HCT116 (cell line): Measurements from ENCODE around the gene BICRA. TPM values are rescaled to one million over a fixed set of nuclear protein-coding genes. Genes with fewer than 3 reads are reported as not detected.

Experiments
- ATAC-seq: fragments of 200-7000 bp; cut with Tn5 transposase; 2 replicates; pipeline ENCODE4 v1.9.1; 2020; ENCODE audit warnings: mild to moderate bottlenecking, moderate library complexity
- BruUV-seq: library from RNA; stranded (reverse); fragments of 400-500 nt; replicated peaks from 2 replicates; lab custom pipeline; 2021; lab: Mats Ljungman, UMichigan
- CTCF ChIA-PET: fragments of 300-600 bp; sonication (Branson Sonifier 250); formaldehyde crosslinking; loops from one replicate; lab custom pipeline; 2021; ENCODE audit warnings: antibody characterized with exemption; lab: Charles Lee
- POLR2A ChIA-PET: fragments of 300-600, 350-600 bp; sonication (Branson Sonifier 250); formaldehyde crosslinking; loops from one replicate; lab custom pipeline; 2021; ENCODE audit warnings: antibody characterized with exemption; lab: Charles Lee
- RAD21 ChIA-PET, 2 experiments: fragments of 300-600 bp; sonication (Branson Sonifier 250); formaldehyde crosslinking; loops; one replicate each; lab custom pipeline; 2023; ENCODE audit warnings: low total read pairs in 2 of 2; ENCODE audit not compliant: uncharacterized antibody in 2 of 2, unreplicated experiment in 2 of 2, low non-redundant PET in 1 of 2; lab: Charles Lee
- DNase-seq: peaks from one replicate; pipeline ENCODE4 v3.0.0-alpha.2; 2010; ENCODE audit warnings: low read depth, low spot score
- H2AFZ ChIP-seq: fragments of 200-600 bp; shearing (Covaris generic), sonication (generic); 2 replicates; pipeline ENCODE4 v1.6.1; 2017; ENCODE audit warnings: low read depth, mixed run types, mixed read lengths, antibody characterized with exemption, low read length; ENCODE audit not compliant: poor library complexity, severe bottlenecking
- H3K27ac ChIP-seq: 2 replicates; pipeline ENCODE4 v1.5.1; 2012; ENCODE audit warnings: low read depth, low read length
- H3K27me3 ChIP-seq: fragments of 200-600 bp; sonication (generic); 2 replicates; pipeline ENCODE4 v1.6.1; 2016; ENCODE audit warnings: mixed run types, low read length, mixed read lengths; ENCODE audit not compliant: insufficient read depth
- H3K36me3 ChIP-seq, 2 experiments: fragments of 200-500 bp in 1 of 2; fragments of 200-600 bp in 1 of 2; sonication (Bioruptor generic) in 1 of 2; sonication (generic) in 1 of 2; 2 replicates each; pipeline versions ENCODE4 v1.5.1 to v1.6.1; 2014 to 2016; ENCODE audit warnings: low read length in 2 of 2, inconsistent platforms in 1 of 2, mixed read lengths in 1 of 2, mixed run types in 1 of 2; ENCODE audit not compliant: insufficient read depth in 2 of 2, control insufficient read depth in 1 of 2
- H3K4me1 ChIP-seq, 2 experiments: fragments of 200-600 bp in 1 of 2; sonication (generic) in 1 of 2; 2 replicates each; pipeline versions ENCODE4 v1.5.1 to v1.6.1; 2012 to 2017; ENCODE audit warnings: low read length in 2 of 2, inconsistent platforms in 1 of 2, mild to moderate bottlenecking in 1 of 2, mixed read lengths in 1 of 2, mixed run types in 1 of 2, moderate library complexity in 1 of 2; ENCODE audit not compliant: insufficient read depth in 2 of 2, control insufficient read depth in 1 of 2
- H3K4me2 ChIP-seq: fragments of 200-600 bp; sonication (generic); 2 replicates; pipeline ENCODE4 v1.6.1; 2017; ENCODE audit warnings: mixed run types, low read length, mixed read lengths
- H3K4me3 ChIP-seq, 2 experiments: fragments of 200-600 bp in 1 of 2; sonication (generic) in 1 of 2; replicated peaks in 1 of 2; 2 replicates each; pipeline ENCODE4 v1.5.1; 2011 to 2016; ENCODE audit warnings: low read length in 2 of 2, control low read depth in 1 of 2, low read depth in 1 of 2, mild to moderate bottlenecking in 1 of 2, mixed read lengths in 1 of 2, mixed run types in 1 of 2
- H3K79me2 ChIP-seq: fragments of 200-600 bp; sonication (generic); 2 replicates; pipeline ENCODE4 v1.6.1; 2017; ENCODE audit warnings: mild to moderate bottlenecking, mixed run types, low read length, moderate library complexity, mixed read lengths; ENCODE audit not compliant: insufficient read depth
- H3K9ac ChIP-seq: fragments of 200-600 bp; sonication (generic); 2 replicates; pipeline ENCODE4 v1.6.1; 2016; ENCODE audit warnings: low read length, mixed read lengths
- H3K9me2 ChIP-seq: fragments of 200-600 bp; sonication (generic), shearing (Covaris generic); 2 replicates; pipeline ENCODE4 v1.6.1; 2017; ENCODE audit warnings: mixed run types, mild to moderate bottlenecking, moderate library complexity; ENCODE audit not compliant: insufficient read depth
- H3K9me3 ChIP-seq, 2 experiments: fragments of 200-500 bp in 1 of 2; fragments of 200-600 bp in 1 of 2; sonication (Bioruptor generic) in 1 of 2; sonication (generic) in 1 of 2; 2 replicates each; pipeline ENCODE4 v1.6.1; 2014 to 2017; ENCODE audit warnings: low read length in 2 of 2, mixed read lengths in 2 of 2, inconsistent platforms in 1 of 2, low read depth in 1 of 2, mild to moderate bottlenecking in 1 of 2, mixed run types in 1 of 2, moderate library complexity in 1 of 2; ENCODE audit not compliant: control insufficient read depth in 1 of 2, insufficient read depth in 1 of 2
- H4K20me1 ChIP-seq: fragments of 200-600 bp; sonication (generic), shearing (Covaris generic); 2 replicates; pipeline ENCODE4 v1.6.1; 2017; ENCODE audit warnings: mixed run types, mild to moderate bottlenecking, moderate library complexity; ENCODE audit not compliant: insufficient read depth
- CBX3 ChIP-seq: IDR thresholded peaks from 2 replicates; pipeline ENCODE4 v1.6.1; 2012; ENCODE audit warnings: low read depth
- EGR1 ChIP-seq: IDR thresholded peaks from 2 replicates; pipeline ENCODE4 v1.6.1; 2012; ENCODE audit warnings: low read depth
- POLR2A ChIP-seq: IDR thresholded peaks from 2 replicates; pipeline ENCODE4 v1.7.0; 2011; ENCODE audit warnings: borderline replicate concordance; ENCODE audit not compliant: insufficient read depth, insufficient read length; ENCODE audit errors: extremely low read depth
- POLR2AphosphoS5 ChIP-seq: IDR thresholded peaks from 2 replicates; pipeline ENCODE4 v1.6.1; 2011; ENCODE audit warnings: mild to moderate bottlenecking, low read depth, low read length, moderate library complexity
- SP1 ChIP-seq: IDR thresholded peaks from 2 replicates; pipeline ENCODE4 v1.6.1; 2012; ENCODE audit warnings: low read depth
- YY1 ChIP-seq: IDR thresholded peaks from 2 replicates; pipeline ENCODE4 v1.6.1; 2011; ENCODE audit warnings: low read length, low read depth, moderate library complexity, mild to moderate bottlenecking; ENCODE audit not compliant: insufficient replicate concordance; ENCODE audit errors: extremely low read depth
- intact Hi-C: fragments of 100-400 bp; cut with micrococcal nuclease; formaldehyde crosslinking; loops from 2 replicates; pipeline ENCODE4 v1.10.0; 2022
- total RNA-seq: library from RNA; stranded (reverse); gene quantifications from one replicate; pipeline ENCODE4 v1.2.1, GENCODE V29; 2021; ENCODE audit not compliant: unreplicated experiment
- TF ChIP-seq, protein P1 (sequence below): IDR thresholded peaks from 2 replicates; pipeline ENCODE4 v1.6.1; 2012; ENCODE audit warnings: low read depth

The BICRA gene
- total RNA-seq, 1 experiment from 2014 or later = 11.3 TPM

DNA sequence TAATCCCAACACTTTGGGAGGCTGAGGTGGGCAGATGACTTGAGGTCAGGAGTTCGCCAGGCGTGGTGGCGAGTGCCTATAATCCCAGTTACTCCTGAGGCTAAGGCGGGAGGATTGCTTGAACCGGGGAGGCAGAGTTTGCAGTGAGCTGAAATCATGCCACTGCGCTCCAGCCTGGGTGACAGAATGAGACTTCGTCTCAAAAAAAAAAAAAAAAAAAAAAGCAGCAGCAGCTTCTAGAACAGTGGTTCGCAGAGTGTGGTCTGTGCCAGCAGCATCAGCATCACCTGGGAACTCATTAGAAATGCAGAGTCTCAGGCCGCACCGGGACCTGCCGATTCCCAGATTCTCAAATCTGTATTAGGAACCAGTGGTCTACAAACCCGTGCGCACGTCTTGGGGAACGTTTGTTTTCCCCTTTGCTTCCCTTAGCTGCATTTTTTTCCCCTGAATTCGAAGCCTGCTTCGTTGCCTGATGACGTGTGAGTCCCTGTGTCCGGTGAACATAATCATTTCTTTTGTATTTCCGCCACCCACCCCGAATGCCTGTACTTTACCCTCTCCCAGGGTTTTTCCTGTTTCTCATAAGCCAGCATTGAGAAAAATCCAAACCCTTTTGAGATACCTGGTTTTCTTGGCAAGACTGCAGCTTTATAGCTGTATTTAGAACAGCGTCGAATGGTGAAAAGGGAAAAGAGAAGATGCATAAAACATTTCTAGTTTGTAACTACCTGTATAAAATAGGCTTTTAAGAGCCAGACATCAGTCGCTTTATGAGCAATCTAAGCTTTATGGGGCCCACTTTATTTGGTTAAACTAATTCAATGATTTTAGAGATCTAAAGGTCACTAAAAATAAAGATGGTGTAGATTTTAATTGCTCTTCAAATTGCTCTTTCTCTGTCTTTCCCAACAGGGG is 49.8 kb downstream of the BICRA start:
- intact Hi-C loops = no loop called here
- DNase-seq (no peak), ATAC-seq (no peak)
- Histone ChIP-seq H3K4me3 (no peak overlapping the region), H3K9ac (no peak overlapping the region), H3K4me2 (no peak overlapping the region), H3K4me1 (peaks cover 5 to 22% of the 10 kb centered on the region in 2 experiments; a peak in 3 of 4 replicates), H4K20me1 (no peaks in the 10 kb centered on the region), H3K9me2 (no peaks in the 10 kb centered on the region), H3K9me3 (no peaks in the 10 kb centered on the region), H3K79me2 (peaks cover 24% of the 10 kb centered on the region), H3K27me3 (no peaks in the 10 kb centered on the region), H2AFZ (no peak overlapping the region), H3K27ac (no peak overlapping the region), H3K36me3 (no peaks in the 10 kb centered on the region)
- POLR2A ChIA-PET = no interaction called here
- no peak for TF ChIP-seq POLR2A
- TF ChIP-seq, protein P1, sequence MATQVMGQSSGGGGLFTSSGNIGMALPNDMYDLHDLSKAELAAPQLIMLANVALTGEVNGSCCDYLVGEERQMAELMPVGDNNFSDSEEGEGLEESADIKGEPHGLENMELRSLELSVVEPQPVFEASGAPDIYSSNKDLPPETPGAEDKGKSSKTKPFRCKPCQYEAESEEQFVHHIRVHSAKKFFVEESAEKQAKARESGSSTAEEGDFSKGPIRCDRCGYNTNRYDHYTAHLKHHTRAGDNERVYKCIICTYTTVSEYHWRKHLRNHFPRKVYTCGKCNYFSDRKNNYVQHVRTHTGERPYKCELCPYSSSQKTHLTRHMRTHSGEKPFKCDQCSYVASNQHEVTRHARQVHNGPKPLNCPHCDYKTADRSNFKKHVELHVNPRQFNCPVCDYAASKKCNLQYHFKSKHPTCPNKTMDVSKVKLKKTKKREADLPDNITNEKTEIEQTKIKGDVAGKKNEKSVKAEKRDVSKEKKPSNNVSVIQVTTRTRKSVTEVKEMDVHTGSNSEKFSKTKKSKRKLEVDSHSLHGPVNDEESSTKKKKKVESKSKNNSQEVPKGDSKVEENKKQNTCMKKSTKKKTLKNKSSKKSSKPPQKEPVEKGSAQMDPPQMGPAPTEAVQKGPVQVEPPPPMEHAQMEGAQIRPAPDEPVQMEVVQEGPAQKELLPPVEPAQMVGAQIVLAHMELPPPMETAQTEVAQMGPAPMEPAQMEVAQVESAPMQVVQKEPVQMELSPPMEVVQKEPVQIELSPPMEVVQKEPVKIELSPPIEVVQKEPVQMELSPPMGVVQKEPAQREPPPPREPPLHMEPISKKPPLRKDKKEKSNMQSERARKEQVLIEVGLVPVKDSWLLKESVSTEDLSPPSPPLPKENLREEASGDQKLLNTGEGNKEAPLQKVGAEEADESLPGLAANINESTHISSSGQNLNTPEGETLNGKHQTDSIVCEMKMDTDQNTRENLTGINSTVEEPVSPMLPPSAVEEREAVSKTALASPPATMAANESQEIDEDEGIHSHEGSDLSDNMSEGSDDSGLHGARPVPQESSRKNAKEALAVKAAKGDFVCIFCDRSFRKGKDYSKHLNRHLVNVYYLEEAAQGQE = no peak
- CTCF ChIA-PET = no interaction called here
- no TSS peak for BruUV-seq
- RAD21 ChIA-PET = no interaction called here

DNA sequence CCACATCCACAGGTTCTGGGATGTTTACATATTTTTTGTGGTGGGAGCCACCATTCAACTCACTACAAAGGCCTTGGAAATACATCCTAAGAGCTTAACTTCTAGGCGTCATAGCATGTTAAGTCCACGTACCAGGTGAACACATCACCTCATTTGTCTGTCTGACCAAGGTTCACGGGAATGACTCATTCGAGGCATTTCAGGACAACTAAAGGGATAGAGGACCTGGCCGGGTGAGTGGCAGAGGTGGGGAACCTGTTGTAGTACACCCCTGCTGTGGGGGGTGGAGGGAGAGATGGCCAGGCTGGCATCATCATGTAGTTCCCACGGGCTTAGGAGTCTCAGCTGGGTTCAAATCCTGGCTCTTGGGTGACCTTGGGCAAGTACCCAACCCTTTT is 51.5 kb downstream of the BICRA start:
- RAD21 ChIA-PET = no interaction called here
- Histone ChIP-seq H3K9me2 (no peaks in the 10 kb centered on the region), H3K9me3 (no peaks in the 10 kb centered on the region), H3K27me3 (no peaks in the 10 kb centered on the region), H3K4me2 (peak overlapping the region; percentile 40), H2AFZ (no peak overlapping the region), H3K4me3 (no peak overlapping the region), H3K36me3 (no peaks in the 10 kb centered on the region), H3K9ac (no peak overlapping the region), H4K20me1 (no peaks in the 10 kb centered on the region), H3K27ac (no peak overlapping the region), H3K79me2 (peaks cover 25% of the 10 kb centered on the region; the same call in 1 of the 2 replicates), H3K4me1 (peaks cover 5 to 27% of the 10 kb centered on the region in 2 experiments; a peak in 3 of 4 replicates)
- CTCF ChIA-PET = no interaction called here
- intact Hi-C loops = no loop called here
- peak; percentile 63; the same call in 1 of the 2 replicates for ATAC-seq
- DNase-seq = peak; percentile 16
- BruUV-seq = no TSS peak
- POLR2A ChIA-PET = no interaction called here
- TF ChIP-seq EGR1 (no peak), SP1 (no peak), CBX3 (no peak), POLR2AphosphoS5 (no peak), YY1 (no peak)
- TF ChIP-seq, protein P1 = no peak
